IPS-20b (cell line): ENCODE results near the gene CYP26B1.

Source experiments
- H3K27ac ChIP-seq: one replicate; pipeline ENCODE4 v1.5.1; 2013; ENCODE audit warnings: low read length
- H3K27me3 ChIP-seq: 2 replicates; pipeline ENCODE4 v1.6.1; 2013; ENCODE audit warnings: mild to moderate bottlenecking, low read length, inconsistent platforms; ENCODE audit not compliant: insufficient read depth
- H3K36me3 ChIP-seq: 2 replicates; pipeline ENCODE4 v1.6.1; 2013; ENCODE audit warnings: low read depth, mild to moderate bottlenecking, inconsistent platforms, low read length, moderate library complexity; ENCODE audit not compliant: insufficient read depth
- H3K4me1 ChIP-seq: 2 replicates; pipeline ENCODE4 v1.6.1; 2013; ENCODE audit warnings: mild to moderate bottlenecking, control low read depth, inconsistent platforms, low read length, moderate library complexity; ENCODE audit not compliant: insufficient read depth
- H3K4me3 ChIP-seq: 2 replicates; pipeline ENCODE4 v1.5.1; 2013; ENCODE audit warnings: mild to moderate bottlenecking, low read length, inconsistent platforms
- H3K9ac ChIP-seq: 2 replicates; pipeline ENCODE4 v1.6.1; 2013; ENCODE audit warnings: low read depth, mild to moderate bottlenecking, inconsistent platforms, low read length, moderate library complexity
- H3K9me3 ChIP-seq: 2 replicates; pipeline ENCODE4 v1.6.1; 2013; ENCODE audit warnings: mild to moderate bottlenecking, low read depth, low read length, inconsistent platforms; ENCODE audit not compliant: insufficient read depth

The CYP26B1 gene

DNA sequence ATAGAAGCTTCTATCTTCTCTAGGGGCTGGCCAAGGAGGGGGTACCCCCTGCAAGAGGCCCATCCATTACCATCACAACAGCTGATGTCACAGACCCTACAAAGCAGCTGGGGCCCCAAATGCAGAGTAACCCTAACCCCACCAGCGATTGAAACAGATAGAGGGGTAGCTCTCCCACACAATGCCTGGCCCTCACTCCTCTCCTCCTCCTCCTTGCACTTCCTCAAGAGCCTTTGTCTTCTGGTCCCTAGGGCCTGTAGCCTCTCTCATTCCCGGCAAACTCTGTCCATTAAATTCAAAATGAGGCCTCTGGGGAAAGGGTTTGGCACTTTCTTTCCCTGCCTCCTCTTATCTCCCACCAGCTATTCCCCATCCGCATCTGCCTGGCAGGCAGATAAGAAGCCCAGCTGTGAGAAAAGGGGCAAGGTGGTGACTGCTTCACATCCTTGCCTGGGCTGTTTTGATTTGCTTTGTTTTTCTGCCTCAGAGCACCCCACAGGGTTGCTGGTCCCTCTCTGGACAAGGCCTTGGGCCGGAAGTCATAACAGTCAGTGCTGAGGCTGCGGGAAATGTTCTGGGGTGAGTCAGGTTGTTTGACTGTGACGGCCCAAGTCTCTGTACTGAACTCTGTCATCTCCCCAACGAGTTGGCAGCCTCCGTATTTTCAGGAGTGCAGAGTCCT lies 26.1 kb upstream of the CYP26B1 start:
- Histone ChIP-seq H3K27ac (no peak overlapping the region), H3K4me1 (peaks cover 7% of the 10 kb centered on the region), H3K36me3 (peaks cover 10% of the 10 kb centered on the region; the same call in 1 of the 2 replicates), H3K9me3 (no peaks in the 10 kb centered on the region), H3K4me3 (no peak overlapping the region), H3K9ac (no peak overlapping the region), H3K27me3 (no peaks in the 10 kb centered on the region)

DNA sequence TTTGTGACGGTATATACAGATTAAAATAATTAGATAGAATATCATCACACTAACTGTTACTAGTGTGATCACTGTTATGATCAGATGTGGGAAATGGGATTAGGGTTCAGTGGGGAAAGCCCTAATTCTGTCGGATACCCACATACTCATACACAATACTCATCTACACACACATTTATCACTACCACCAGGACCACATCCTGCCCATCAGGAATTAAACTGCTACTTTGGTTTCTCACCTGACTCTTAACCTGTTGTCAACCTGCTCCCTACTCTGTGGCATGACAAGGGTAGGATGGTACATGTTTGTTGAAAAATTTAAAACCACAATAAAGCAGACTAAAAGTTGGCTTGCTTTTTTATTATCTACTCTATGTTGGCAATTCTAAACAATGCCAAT lies 24.8 kb upstream of the CYP26B1 start:
- no peak overlapping the region for H3K4me3 ChIP-seq

DNA sequence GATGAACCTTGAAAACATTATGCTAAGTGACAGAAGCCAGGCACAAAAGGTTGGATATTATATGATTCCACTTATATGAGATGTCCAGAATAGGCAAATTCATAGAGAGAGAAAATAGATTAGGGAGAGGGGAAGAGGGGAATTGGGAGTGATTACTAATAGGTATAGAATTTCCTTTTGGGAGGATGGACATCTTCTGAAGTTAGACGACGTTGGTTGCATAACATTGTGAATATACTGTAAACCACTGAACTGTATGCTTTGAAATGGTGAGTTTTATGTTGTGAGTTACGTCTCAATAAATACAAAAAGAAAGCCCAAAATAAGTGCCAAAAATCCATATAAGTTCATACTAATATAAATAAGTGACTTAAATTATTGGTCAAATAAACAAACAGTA lies 18.6 kb upstream of the CYP26B1 start:
- Histone ChIP-seq H3K27me3 (no peaks in the 10 kb centered on the region), H3K36me3 (no peaks in the 10 kb centered on the region), H3K9me3 (no peaks in the 10 kb centered on the region), H3K4me1 (no peaks in the 10 kb centered on the region), H3K4me3 (no peak overlapping the region), H3K9ac (no peak overlapping the region), H3K27ac (no peak overlapping the region)

More for the DNA sequence above, 24.8 kb upstream of the CYP26B1 start:
- no peaks in the 10 kb centered on the region for H3K27me3 ChIP-seq
- H3K4me1 ChIP-seq, result peaks cover 7% of the 10 kb centered on the region
- H3K27ac ChIP-seq, result no peak overlapping the region
- peaks cover 2% of the 10 kb centered on the region; the same call in 1 of the 2 replicates for H3K36me3 ChIP-seq
- no peaks in the 10 kb centered on the region for H3K9me3 ChIP-seq
- no peak overlapping the region for H3K9ac ChIP-seq

DNA sequence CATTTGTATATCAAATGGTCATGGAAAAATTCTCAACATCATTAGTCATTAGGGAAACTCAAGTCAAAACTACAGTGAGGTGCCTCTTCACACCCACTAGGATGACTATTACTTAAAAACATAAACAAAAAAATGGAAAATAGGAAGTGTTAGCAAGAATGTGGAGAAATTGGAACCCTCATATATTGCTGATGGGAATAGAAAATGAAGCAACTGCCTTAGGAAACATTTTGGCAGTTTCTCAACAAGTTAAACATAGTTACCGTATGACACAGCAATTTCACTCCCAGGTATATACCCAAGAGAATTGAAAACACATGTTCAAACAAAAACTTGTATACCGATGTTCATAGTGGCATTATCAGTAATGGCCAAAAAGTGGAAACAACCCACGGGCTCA lies 18.1 kb upstream of the CYP26B1 start:
- Histone ChIP-seq H3K9ac (no peak overlapping the region), H3K27ac (no peak overlapping the region)

DNA sequence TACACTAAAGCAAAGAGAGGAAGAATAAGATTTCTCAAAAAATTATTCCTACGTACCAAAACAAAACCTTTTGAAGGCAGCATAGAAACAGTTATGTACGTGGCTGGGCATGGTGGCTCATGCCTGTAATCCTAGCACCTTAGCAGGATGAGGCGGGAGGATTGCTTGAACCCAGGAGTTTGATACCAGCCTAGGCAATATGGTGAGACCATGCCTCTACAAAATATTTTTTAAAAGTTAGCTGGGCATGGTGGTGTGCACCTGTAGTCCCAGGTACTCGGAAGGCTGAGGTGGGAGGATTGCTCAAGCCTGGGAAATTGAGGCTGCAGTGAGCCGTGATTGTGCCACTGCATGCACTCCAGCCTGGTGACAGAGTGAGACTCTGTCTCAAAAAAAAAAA lies 14.9 kb upstream of the CYP26B1 start:
- no peaks in the 10 kb centered on the region for H3K9me3 ChIP-seq
- H3K4me3 ChIP-seq, result no peak overlapping the region
- no peak overlapping the region for H3K9ac ChIP-seq
- no peak overlapping the region for H3K27ac ChIP-seq
- H3K4me1 ChIP-seq, result no peaks in the 10 kb centered on the region
- H3K36me3 ChIP-seq, result no peaks in the 10 kb centered on the region
- no peaks in the 10 kb centered on the region for H3K27me3 ChIP-seq

More for the DNA sequence above, 18.1 kb upstream of the CYP26B1 start:
- Histone ChIP-seq H3K4me3 (no peak overlapping the region), H3K36me3 (no peaks in the 10 kb centered on the region), H3K27me3 (no peaks in the 10 kb centered on the region), H3K4me1 (no peaks in the 10 kb centered on the region), H3K9me3 (no peaks in the 10 kb centered on the region)

DNA sequence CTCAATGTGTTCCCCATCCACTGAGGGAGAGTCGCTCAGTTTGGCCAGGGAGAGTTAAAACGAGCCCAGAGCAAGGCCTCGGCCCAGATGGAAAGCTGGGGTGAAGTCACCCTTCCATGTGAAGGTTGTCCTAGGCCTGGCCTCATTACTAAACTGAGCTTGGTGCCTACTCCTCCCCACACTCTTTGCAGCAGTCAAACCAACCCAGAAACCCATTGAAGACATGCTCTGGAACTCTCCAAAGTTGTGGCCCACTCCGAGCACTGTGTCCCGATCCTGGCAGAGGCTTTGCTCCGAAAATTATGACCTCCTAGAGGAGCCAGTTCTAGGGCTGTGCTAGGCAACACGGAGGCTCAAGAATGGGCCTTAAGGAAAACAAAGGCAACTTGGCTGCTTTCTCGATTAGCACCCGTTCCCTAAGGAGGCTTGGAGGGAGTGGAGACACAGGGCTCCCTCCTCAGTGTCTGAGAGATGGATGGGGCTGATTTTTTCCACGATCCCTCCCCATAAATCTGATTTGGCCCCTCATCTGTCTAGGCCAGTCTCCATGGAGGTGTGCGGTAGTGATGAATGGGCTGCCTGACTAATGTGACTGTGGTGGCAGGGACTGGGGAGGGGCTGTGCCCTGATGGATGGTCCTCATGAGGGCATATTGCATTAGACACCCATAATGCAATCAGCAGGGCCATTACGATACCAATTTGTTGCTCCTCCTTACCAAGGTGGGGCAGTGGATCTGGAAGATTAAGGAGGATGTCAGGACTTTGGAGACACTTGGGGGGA lies 11.7 kb upstream of the CYP26B1 start:
- H3K9me3 ChIP-seq, result no peaks in the 10 kb centered on the region
- no peaks in the 10 kb centered on the region for H3K36me3 ChIP-seq
- H3K9ac ChIP-seq, result no peak overlapping the region
- H3K27me3 ChIP-seq, result no peaks in the 10 kb centered on the region; the same call in 1 of the 2 replicates
- H3K4me1 ChIP-seq, result no peaks in the 10 kb centered on the region
- no peak overlapping the region for H3K4me3 ChIP-seq
- no peak overlapping the region for H3K27ac ChIP-seq

DNA sequence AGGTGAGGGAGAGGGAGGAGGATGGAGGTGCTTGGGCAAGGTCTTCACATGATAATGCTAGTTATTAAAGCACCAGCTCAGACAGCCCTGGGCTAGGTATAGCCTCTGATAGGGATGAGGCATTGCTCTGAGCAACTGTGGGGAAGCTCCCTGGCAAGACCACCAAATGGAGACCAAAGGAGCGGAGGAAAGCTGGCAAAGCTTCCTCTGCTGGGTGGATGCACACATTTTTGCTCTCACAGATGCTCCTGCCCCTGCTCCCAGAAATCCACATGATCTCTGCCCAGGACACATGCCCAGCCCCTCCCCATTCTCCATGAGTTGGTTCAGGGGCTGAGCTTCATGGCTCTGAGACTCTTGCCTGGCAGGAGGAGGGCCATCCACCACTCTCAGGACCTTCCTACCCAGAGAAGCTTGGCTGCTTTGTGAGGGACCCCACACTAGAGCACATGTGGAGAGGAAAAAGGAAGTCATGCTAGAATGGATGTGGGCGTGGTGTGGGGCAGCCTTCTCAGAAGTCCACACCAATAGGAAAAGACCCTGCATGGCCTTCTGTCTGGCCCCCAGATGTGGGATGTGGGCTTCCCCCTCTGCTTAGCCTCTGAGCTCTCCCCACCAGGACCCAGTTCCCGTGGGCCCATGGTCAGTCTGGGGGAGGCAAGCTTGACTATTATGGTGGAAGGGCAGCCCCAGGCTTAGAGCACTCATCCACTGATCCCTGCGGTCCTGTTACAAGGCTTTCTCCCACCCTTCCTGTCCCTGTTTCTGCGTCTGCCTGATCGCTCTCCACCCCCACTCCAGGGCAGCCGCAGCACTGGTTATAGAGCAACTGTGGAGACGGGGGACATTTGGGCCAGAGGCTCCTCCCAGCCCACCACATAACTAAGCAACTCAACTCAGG lies 10.5 kb upstream of the CYP26B1 start:
- Histone ChIP-seq H3K9me3 (no peaks in the 10 kb centered on the region), H3K4me1 (no peaks in the 10 kb centered on the region), H3K27ac (no peak overlapping the region), H3K9ac (no peak overlapping the region), H3K27me3 (peaks cover 3% of the 10 kb centered on the region; the same call in 1 of the 2 replicates), H3K36me3 (no peaks in the 10 kb centered on the region), H3K4me3 (no peak overlapping the region)

DNA sequence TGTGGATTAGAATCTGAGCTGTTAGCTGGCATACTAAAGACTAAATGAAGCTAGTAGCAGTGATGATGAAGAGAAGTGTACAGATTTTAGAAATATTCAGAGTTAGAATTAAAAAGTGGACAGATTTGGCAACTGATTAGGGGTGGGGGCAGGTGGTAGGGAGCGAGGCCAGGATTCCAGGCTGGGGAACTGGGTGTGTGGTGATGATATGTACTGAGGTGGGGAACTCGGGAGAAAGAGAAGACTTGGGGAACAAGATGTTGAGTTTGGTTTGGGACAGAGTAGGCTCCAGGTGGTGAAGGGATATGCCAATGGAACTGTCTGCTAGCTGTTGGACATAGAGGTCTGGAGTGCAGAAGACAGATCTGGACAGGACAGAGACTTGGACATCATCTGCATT lies 9.2 kb upstream of the CYP26B1 start:
- Histone ChIP-seq H3K9ac (no peak overlapping the region), H3K27me3 (peaks cover 13% of the 10 kb centered on the region), H3K27ac (no peak overlapping the region), H3K36me3 (no peaks in the 10 kb centered on the region), H3K4me3 (no peak overlapping the region), H3K9me3 (no peaks in the 10 kb centered on the region), H3K4me1 (no peaks in the 10 kb centered on the region)

DNA sequence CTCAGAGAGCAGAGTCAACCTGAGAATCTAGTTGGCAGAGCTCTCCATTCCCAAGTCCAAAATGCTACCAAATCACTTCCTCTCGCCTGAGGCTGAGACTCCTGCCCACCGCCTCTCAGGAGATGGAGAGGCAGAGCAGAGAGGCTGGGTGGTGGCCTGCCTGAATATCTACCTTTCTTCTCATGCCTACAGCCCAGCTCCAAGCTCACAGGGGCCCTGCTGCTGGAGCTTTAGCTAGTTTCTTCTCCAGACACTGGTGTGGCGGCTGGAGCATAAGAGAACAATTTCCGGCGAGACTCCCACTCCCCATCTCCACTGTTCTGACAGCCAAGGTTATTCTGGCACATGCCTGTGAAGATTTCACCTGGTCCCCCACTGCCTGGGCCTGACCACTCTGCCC lies 8.1 kb upstream of the CYP26B1 start:
- Histone ChIP-seq H3K27me3 (peaks cover 24% of the 10 kb centered on the region), H3K4me3 (no peak overlapping the region), H3K36me3 (no peaks in the 10 kb centered on the region), H3K4me1 (no peaks in the 10 kb centered on the region), H3K9me3 (no peaks in the 10 kb centered on the region), H3K9ac (no peak overlapping the region), H3K27ac (no peak overlapping the region)

DNA sequence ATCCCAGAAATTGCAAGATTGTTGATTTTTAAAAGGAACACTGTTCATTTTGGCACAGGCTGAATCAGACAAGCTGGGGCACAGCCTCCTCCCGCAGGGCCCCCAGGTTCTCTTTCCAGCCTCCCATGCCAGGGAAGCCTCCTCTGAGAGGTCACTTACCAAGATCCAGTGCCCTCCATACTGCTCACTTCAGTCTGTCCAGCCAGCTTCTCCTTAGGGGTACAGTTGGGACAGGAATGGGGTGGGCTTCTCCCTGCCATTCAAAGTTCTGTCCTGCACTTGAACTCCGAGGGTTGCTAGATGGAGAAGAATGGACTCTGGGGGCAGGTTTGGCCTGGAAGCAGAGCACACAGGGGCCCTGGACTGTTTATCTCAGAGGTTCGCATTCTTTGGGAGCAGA lies 7.5 kb upstream of the CYP26B1 start:
- Histone ChIP-seq H3K27me3 (peaks cover 30% of the 10 kb centered on the region), H3K4me1 (peaks cover under 1% of the 10 kb centered on the region; the same call in 1 of the 2 replicates), H3K9me3 (no peaks in the 10 kb centered on the region), H3K36me3 (no peaks in the 10 kb centered on the region), H3K9ac (no peak overlapping the region), H3K4me3 (no peak overlapping the region), H3K27ac (no peak overlapping the region)

DNA sequence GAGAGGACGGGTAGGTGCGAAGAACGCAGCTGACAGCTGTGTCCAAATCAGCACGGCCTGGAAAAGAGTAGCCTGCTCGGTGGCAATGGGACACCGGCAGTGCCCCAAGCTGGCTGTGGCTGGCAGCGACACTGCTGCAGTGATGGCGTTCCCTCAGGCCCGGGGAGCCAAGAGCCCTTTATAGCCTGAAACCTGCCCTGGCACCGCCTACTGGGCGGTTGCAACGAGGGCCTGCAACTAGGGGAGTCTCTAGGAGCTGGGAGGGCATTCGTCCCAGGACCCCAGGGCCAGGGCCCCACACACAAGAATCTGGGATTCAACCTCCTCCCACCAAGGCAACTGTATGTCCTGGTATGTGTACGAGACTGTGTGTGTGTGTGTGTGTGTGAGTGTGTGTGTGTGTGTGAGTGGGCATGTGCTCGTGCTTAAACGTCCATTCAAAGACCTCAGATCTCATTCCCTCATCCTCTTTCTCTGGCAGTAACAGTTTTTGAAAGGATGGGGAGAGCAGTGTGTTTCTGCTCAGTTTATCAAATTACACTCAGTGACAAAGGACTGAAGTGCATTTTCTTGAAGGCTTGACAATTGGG lies 6.8 kb upstream of the CYP26B1 start:
- H3K36me3 ChIP-seq, result no peaks in the 10 kb centered on the region
- H3K4me1 ChIP-seq, result peaks cover 4% of the 10 kb centered on the region; the same call in 1 of the 2 replicates
- peaks cover 3% of the 10 kb centered on the region; the same call in 1 of the 2 replicates for H3K9me3 ChIP-seq
- H3K9ac ChIP-seq, result no peak overlapping the region
- no peak overlapping the region for H3K27ac ChIP-seq
- no peak overlapping the region for H3K4me3 ChIP-seq
- peaks cover 37% of the 10 kb centered on the region for H3K27me3 ChIP-seq
